Mesothelial cell of epicardium (in vitro differentiated cells): ENCODE results near the gene MARK4. TPM values are rescaled to one million over a fixed set of nuclear protein-coding genes. Genes with fewer than 3 reads are reported as not detected.

Experiments
- DNase-seq, 2 experiments: peaks; one replicate each; pipeline ENCODE4 v3.0.0; 2021; ENCODE audit warnings: low spot score in 2 of 2; ENCODE audit not compliant: unreplicated experiment in 2 of 2
- H3K27ac Mint-ChIP-seq: 2 replicates; pipeline ENCODE4 v1.8.0; 2021; ENCODE audit warnings: mixed read lengths
- H3K27me3 Mint-ChIP-seq: 2 replicates; pipeline ENCODE4 v1.8.0; 2021; ENCODE audit warnings: low read depth, mixed read lengths
- H3K36me3 Mint-ChIP-seq: 2 replicates; pipeline ENCODE4 v1.8.0; 2021; ENCODE audit warnings: mixed read lengths
- H3K4me1 Mint-ChIP-seq: 2 replicates; pipeline ENCODE4 v1.8.0; 2021; ENCODE audit warnings: mixed read lengths
- H3K4me3 Mint-ChIP-seq: 2 replicates; pipeline ENCODE4 v1.8.0; 2021; ENCODE audit warnings: mild to moderate bottlenecking, moderate library complexity, mixed read lengths
- H3K9me3 Mint-ChIP-seq: 2 replicates; pipeline ENCODE4 v1.8.0; 2021; ENCODE audit warnings: mixed read lengths
- CTCF ChIP-seq: fragments of 200-600 bp; sonication (generic); IDR thresholded peaks from one replicate; pipeline ENCODE4 v1.5.0; 2021; ENCODE audit warnings: antibody characterized with exemption; ENCODE audit not compliant: unreplicated experiment
- total RNA-seq: library from RNA; stranded (reverse); gene quantifications from 3 replicates; pipeline ENCODE4 v1.2.1, GENCODE V29; 2021

Gene MARK4
- total RNA-seq, 1 donor from 2014 or later: 63.7 TPM

DNA sequence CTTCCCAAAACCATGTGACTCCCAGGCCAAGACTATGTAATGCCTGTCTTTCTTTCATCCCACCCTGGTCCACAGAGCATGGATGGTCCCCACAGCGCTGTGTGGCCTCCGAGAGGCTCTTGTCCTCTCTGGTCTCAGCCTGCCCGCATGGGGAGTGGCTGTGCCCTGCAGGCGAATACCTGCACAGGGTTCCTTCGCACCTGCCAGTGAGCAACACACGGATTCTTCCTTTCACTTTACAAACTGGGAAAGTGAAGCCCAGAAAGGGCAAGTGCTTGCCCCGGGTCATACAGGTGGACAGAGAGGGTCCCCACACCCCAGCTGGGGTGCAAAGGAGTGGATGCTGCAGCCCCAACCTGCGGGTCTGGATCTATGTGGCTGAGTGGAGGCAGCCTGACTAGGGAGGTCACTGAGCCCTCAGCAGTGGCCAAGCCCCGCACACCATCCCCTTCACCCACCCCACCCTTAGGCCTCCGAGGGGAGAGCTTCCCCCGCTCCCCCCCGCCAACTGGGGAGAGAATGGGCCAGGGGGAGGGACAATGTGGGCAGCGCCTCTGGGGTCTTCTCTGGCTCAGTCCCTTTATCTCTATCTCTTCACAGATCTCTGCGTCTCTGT is 747 bp upstream of the MARK4 start:
- Mint-ChIP-seq H3K36me3 (no peaks in the 10 kb centered on the region), H3K27me3 (no peaks in the 10 kb centered on the region), H3K4me1 (peaks cover 24% of the 10 kb centered on the region), H3K9me3 (no peaks in the 10 kb centered on the region), H3K27ac (peak overlapping the region; percentile 87), H3K4me3 (peak overlapping the region; percentile 91)
- no peak for TF ChIP-seq CTCF
- no peak for DNase-seq

DNA sequence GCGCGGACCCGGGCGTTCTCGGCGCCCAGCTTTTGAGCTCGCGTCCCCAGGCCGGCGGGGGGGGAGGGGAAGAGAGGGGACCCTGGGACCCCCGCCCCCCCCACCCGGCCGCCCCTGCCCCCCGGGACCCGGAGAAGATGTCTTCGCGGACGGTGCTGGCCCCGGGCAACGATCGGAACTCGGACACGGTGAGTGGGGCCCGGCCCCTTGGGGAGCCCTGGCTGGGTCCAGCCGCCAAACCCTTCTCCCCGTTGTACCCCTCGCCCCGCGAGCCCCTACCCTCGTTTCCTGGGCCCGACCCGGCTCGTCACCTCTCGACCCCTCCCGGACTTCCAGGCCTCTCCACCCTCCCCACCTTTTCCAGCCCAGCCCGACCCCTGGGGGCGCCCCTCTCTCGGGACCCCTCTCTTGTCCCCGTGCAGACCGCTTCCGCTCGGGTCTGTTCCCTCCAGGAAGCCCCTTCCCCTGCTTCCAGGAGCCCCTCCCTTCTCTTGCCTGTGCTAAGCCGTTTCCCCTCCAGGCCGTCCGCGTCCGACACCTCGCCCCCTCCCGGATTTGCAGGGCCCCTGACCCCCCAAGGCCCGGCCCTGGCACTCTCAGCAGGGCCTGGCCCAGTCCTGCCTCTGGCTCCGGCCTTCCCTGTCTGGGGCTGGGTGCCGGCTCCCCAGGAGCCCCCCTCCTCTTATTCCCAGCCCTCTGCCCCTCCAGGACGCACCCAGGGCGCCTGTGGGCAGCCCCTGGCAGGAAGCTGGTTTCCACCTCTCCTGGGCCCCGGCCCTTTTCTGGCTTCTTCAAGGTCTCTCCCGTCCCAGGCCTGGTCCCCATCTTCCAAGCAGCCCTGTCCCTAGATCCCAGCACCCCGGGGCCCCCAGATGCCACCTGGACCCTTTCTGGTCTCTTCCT is 632 bp downstream of the MARK4 start:
- DNase-seq: peak in 1 of 2 experiments; percentile 47
- H3K4me1 Mint-ChIP-seq: peaks cover 22% of the 10 kb centered on the region
- H3K36me3 Mint-ChIP-seq: no peaks in the 10 kb centered on the region
- no peaks in the 10 kb centered on the region for H3K27me3 Mint-ChIP-seq
- peak overlapping the region; percentile 79 for H3K4me3 Mint-ChIP-seq
- no peaks in the 10 kb centered on the region for H3K9me3 Mint-ChIP-seq
- H3K27ac Mint-ChIP-seq: peak overlapping the region; percentile 75
- TF ChIP-seq CTCF: no peak

- Mint-ChIP-seq H3K36me3 (peaks cover 4% of the 10 kb centered on the region), H3K27ac (peak overlapping the region; percentile 75), H3K4me1 (peaks cover 22% of the 10 kb centered on the region), H3K9me3 (no peaks in the 10 kb centered on the region), H3K27me3 (no peaks in the 10 kb centered on the region), H3K4me3 (peak overlapping the region; percentile 79)
- TF ChIP-seq CTCF: no peak
- no peak for DNase-seq
These were observed 2.4 kb downstream of the MARK4 start for GRCh38 chr19:45253396-45254027.

DNA sequence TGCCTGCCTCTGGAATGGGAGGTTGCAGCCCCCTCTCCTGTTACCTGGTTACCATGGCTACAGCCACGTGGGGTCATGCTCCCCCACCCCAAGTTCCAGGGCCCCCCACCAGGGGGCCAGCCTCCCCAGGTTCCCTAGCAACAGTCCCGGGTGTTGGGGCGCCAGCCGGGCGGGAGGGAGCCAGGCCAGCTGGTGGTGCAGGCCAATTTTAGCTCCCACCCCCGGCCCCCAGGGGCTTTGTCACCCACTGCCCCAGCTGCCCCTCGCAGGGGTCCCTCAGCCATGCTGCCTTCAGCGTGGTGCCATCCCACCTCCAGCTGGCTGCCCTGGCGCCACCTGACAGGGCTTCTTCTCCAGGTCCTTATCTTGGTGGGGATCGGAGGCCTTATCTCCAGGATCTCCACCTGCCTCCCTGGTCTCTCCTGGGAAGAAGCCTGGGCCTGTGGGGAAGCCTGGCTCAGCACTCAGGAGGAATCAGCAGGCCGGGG is 3.0 kb downstream of the MARK4 start:
- DNase-seq: no peak
- peak; percentile 66 for TF ChIP-seq CTCF
- H3K4me3 Mint-ChIP-seq: peak overlapping the region; percentile 37
- H3K4me1 Mint-ChIP-seq: peaks cover 22% of the 10 kb centered on the region
- peaks cover 5% of the 10 kb centered on the region for H3K36me3 Mint-ChIP-seq
- H3K9me3 Mint-ChIP-seq: no peaks in the 10 kb centered on the region
- H3K27me3 Mint-ChIP-seq: no peaks in the 10 kb centered on the region
- H3K27ac Mint-ChIP-seq: no peak overlapping the region

DNA sequence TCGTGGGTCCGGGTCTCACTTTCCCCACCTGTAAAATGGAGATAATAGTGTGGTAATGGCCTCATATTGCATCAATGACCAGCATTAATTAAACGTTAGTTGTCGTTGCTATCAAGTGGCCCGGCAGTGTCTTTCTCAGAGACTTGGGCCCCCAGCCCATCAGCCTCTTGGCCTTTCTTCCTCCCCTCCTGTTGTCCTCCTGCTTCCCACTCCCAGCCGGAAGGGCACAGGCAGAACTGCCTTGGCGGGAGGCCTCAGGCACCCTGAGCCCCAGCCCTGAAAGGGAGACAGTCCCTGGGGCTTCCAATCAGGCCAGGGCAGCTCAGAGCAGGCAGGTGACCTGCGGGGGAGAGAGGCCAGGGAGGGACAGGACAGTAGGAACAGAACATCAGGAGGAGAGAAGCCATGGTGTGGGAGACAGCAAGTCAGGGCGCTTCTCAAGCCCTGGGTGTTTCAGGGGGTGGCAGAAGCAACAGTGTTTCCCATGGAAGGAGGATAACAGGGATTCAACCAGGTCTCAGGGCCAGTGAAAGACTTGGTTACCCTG is 4.6 kb downstream of the MARK4 start:
- no peak for TF ChIP-seq CTCF
- Mint-ChIP-seq H3K27me3 (no peaks in the 10 kb centered on the region), H3K36me3 (peaks cover 5% of the 10 kb centered on the region)

More for the DNA sequence above, 4.6 kb downstream of the MARK4 start:
- Mint-ChIP-seq H3K9me3 (no peaks in the 10 kb centered on the region), H3K4me1 (peaks cover 22% of the 10 kb centered on the region), H3K27ac (no peak overlapping the region), H3K4me3 (no peak overlapping the region)
- no peak for DNase-seq
